Cerebellar nuclear complex (tissue), 1 donor: Measurements from ENCODE around the gene MATN1.

Experiments used
- DNase-seq, 2 experiments: peaks; one replicate each; lab custom pipeline; 2025; lab: John Stamatoyannopoulos, UW

MATN1 gene

GRCh38 chr1:30731806-30732276, 8.5 kb upstream of the MATN1 start:
- no peak for DNase-seq

DNA sequence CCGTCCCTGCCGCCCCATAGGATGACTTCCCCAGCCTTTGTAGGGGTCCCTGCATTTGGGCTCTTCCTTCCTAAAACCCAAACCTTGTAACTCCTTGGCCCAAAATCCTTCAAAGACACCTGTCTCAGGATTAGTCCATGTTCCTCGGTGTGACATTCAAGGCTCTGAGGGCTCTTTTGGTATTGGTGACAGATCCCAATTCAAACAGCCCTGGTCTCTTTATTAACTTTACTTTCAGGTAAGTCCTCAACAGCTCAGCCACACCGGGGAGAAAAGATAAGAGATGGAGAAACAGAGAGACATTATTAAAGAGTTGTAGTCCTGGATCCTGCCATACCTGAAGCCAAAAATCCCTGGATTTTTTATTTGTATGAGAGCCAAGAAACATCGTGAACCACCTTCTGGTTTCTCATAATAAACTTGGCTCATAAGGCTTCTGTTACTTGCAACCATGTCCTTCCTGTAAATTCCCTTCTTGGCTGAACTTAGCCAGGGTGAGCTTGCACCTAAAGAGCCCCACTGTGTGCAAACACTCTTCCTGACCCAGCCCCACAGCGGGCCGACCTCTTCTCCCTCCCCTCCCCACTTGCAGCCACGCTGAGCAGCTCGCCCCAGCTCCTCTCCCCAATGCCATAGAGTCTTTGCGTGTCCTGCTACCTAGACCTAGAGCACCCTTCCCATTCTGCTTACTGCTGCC, 7.9 kb upstream of the MATN1 start:
- DNase-seq, result no peak

GRCh38 chr1:30730346-30731108, 7.1 kb upstream of the MATN1 start:
- no peak for DNase-seq

DNA sequence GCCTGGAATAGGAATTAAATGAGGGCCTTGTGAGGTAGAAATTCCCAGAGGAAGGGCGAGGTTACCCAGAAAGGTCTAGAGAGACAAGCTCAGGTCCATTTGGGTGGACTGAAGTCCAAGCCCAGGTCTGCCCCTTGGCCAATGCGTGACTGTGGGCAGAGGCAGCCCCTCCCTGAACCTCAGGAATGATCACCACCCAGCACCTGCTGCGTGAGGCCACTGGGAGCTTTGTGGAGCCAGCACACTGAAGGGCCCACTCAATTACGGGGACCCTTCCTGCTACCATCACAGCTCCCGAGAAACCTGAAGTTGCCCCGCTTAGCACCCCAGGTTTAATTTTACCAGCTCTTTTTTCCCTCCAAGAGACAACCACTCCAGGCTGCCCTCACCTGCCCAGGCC, 6.5 kb upstream of the MATN1 start:
- no peak for DNase-seq

DNA sequence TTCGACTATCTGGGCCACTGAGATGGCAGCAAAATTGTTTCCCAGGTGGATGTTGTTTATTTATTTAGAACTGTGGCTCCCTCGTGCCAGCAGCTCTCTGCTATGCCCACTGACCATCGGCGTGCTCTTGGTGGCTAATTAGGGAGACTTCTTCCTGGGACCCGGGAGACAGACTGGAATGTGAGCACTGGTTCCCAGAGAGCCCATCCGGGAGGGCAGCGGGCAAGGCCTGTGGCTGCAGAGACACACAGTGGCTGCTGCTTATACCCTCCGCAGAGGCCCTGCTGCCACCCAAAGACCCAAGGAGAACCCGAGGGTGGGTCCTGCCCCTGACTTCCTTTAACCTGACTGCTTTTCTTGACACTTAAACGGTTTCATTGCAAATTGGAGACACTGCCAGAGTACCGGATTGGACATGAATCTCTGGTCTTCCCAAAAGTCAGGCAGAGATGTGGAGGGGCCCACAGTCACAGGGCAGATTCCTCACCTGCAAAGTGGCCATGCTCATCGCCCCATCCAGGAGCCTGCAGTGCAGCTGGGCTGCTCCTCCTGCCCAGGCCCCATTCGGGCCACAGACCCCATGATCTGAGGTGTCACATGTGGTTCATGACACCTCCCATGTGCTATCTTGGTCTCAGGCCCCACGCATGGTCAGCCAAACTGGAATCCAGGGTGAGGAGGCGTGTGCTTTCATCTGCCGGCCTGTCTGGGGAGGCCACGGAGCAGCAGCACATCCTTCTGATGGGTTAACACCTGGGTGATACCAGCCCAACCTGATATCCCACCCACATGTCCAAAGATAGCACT, 5.7 kb upstream of the MATN1 start:
- DNase-seq, result no peak

GRCh38 chr1:30728340-30728739, 5.0 kb upstream of the MATN1 start:
- no peak for DNase-seq

DNA sequence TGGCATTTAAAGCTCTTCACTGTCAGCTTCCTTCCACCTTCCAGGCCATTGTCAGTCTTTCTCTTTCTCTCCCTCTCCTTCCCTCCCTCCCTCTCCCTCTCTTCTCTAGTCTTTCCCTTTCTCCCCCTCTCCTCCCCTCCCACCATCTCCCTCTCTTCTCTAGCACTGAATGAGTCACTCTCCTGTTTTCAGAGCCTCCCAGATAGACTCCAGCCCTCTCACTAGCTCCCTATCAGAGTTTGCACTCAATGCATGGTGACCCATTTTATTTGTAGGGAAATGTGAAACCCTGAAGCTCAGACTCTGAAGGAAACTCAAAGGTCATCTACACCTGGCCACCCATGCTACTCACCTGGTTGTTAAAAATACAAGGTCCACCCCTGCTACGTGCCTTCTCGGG, 4.4 kb upstream of the MATN1 start:
- DNase-seq, result no peak

- DNase-seq, result no peak
These were observed 3.6 kb upstream of the MATN1 start for GRCh38 chr1:30726773-30727684.

DNA sequence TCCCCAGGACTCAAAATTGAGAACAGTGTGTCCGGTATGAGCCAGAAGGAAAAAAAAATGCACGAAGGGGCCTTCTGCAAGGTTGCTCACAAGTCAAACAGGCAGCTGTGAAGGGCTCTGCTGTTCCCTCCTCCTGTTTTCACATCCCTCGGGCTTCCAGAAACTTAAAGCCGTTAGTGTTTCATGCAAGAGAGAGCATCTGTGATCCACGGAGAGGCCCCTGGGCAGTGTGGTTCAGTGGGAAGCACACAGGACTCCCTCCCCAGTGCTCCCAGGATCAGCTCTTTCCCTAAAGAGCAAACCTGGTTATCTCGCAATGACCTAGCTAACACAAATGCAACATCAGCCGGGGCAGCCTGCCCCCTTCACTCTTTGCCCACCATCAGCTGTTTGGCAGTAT, 2.9 kb upstream of the MATN1 start:
- DNase-seq, result no peak

DNA sequence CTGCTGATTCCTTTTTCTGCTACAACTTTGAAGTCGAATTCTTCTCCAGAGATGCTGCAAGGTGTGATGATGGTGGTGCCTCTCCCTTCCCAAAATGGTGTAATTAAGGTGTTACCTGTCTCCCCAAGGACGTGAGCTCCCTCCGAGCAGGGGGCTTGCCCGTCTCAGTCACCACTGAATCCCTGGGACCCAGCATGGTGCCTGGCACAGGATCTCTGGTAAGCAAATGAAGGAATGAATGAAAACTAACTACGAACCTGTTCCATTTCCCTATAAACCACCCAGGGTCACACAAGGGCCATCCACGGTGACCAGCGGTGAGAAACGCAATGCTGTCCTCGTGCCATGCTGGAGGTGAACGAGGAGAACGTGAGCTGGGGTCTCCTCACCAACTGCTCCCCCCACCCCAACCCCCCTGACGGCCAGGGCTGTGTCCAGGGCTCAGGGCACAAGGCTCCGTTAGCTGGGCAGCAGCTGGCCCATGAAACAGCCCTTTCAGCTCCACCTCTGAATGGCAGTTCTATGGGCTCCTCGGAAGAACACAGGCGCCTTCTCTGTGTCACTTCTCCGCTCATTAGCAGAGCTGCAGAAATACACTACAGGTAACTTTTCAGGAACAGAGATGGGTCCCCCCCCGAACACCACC, 2.2 kb upstream of the MATN1 start:
- no peak for DNase-seq

DNA sequence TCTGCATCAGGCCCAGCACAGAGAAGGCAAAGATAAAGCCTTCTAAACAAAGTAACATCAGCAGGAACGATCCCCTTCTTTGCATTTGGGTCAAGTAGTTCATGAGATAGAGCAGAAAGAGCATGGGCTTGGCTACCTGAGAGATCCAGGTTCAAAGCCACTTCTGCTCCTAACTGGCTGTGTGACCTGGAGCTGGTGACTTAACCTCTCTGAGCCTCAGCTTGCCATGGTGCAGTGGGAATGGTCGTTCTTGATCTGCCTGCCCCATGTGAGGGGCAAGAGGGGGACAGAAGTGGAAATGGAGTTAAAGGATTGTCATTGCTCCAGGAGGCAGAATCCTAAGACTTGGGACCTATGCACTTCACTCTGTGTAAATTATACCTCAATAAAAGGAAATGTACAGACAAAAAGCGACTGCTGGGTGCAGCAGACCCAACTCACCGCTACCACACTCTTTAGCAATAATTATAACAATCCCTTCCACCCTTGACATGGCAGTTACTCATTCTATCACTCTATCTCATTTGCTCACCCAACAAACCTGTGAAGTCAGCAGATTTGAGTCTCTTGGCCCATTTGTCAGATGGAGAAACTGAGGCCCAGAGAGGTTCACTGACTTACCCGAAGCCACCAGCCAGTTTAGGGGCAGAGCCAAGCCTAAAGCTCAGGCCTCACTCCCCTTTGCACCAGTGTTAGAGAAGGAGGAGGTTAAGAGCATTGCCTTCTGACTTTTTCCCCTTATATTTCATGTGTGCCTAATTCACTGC, 1.5 kb upstream of the MATN1 start:
- DNase-seq, result no peak

- DNase-seq, result no peak
These were observed 790 bp upstream of the MATN1 start for GRCh38 chr1:30724175-30724574.

DNA sequence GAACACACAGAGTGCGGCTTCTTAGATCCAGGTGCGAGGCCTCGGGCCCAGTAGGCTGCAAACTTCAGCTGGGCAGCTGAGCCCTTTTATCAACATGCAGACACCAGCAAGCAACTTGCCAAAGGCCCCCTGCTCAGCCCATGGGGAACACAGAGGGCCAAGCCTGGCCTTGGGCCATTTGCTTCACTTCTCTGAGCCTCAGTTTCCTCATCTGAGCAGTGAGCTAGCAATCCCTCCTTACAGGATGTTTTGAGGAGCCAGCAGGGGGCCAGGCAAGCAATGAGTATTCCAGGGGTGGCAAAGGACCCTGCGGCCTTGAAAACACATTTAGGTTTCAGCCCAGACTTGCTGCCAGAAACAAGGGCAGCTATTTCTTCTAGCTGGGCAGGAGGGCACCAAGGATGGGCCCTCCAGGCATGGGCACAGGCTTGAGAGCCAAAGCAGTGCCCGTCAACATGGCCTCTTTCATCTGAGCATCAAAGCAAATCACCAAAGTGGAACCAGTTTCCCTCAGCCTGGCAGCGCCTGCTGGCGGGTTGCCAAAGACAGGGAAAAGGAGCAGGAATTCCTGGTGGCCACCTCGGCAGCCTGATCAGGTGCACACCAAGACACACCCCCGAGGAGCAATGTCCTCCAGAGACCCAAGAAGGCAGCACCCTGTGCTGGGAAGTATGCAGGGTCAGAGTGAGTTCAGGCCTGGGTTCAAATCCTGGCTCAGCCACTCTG, 1.4 kb downstream of the MATN1 start:
- no peak for DNase-seq

DNA sequence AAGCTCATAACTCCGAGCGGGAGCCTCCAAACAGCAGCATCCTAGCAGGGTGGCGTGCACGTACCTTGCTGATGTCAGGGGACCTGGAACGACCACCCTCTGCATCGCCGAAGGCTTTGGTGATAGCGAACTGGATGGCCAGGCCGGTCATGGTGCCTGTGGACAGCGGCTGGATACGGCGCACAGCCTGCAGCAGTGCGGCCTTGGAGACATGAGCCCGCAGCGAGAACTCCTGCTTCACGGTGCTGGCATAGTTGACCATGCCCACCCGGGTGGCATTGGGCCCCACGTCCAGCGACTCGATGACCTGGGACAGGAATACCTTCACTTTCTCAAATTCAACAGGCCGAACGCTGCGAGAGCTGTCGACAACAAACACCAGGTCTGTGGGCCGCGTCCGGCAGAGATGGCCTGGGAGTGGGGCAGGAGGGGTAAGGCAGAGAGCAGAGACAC, 2.0 kb downstream of the MATN1 start:
- no peak for DNase-seq

- no peak for DNase-seq
These were observed 2.8 kb downstream of the MATN1 start for GRCh38 chr1:30720271-30721223.

- DNase-seq, result peak in 1 of 2 experiments; percentile 57
These were observed 3.7 kb downstream of the MATN1 start for GRCh38 chr1:30719406-30720270.
